HG02678 (cell line): ENCODE results near the gene APOA4.
A peak's percentile ranks its signal among the peaks of the same experiment; 100 is the strongest.

Source experiments
- ATAC-seq: cut with Tn5 transposase; IDR thresholded peaks from one replicate; pipeline ENCODE4 v1.9.1; 2021; ENCODE audit warnings: mild to moderate bottlenecking, moderate library complexity; ENCODE audit not compliant: unreplicated experiment

APOA4 gene

DNA sequence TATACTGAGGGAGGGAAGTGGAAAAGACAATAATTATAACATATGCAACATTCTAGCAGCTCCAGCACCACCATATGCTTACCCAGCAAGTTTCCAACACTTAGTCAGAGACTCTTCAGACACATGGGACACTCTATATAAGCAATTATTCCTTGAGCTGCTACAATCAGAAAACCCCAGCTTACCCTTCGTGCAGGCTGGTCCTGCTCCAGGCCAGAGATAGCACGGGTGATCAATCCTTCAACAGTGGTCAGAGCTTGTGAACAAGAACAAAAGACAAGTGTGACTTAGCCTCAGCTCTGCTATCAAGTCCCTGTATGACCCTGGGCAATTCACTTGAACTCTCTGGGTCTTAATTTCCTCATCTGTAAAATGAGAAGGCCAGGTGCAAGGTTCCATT lies 36.8 kb downstream of the APOA4 start:
- ATAC-seq = no peak

DNA sequence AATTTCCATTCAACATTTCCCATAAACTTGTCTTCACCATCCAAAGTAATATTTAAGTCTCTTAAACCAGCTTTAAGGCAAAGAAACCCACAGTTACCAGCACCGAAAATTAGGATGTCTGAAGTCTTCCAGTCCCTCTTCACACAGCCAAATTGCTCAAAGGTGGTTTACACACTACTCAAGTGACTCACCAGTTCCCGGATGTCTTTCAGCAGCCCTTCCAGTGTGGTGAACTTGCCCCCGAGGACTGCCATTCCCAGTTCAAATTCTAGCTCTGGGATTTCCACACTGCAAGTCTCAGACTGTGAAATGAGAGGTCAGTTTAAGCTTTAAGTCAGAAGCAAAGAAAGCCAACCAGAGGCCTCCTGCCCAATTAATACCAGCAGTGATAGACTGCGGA lies 40.4 kb downstream of the APOA4 start:
- no peak for ATAC-seq

DNA sequence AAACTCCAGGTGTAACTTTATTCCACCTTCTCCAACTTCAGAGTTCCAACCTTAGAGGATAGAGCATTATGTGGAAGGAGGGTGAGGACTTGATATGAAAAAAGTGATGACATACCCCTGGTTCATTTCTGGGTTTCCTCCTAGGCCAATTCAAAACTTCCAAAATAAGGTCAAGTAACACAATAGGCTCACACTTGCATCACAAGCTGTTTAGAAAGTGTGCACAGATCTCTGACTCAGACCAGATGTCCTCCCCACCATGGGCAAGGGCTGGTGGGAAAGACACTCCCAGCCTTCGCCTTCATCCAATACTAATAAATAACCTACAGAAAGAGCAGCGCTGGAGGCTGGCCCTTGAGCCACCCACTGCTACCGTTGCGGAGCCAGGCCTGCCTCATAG lies 44.5 kb downstream of the APOA4 start:
- ATAC-seq = no peak

DNA sequence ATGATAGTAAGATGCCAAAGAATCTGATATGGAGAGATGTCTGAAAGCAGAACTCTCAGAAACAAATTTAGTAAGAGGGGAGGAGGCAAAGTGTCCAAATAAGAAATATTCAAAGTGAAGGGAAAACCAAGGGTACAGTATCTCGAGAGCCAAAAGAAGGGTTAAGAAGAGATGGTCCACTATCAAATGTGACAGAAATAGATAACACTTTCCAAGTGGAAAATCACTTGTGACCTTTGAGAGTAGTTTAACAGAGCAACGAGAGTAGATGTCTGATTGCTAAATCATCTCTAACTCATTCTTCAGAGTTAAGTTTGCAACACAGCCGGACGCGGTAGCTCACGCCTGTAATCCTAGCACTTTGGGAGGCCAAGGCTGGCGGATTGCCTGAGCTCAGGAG lies 46.0 kb downstream of the APOA4 start:
- no peak for ATAC-seq

DNA sequence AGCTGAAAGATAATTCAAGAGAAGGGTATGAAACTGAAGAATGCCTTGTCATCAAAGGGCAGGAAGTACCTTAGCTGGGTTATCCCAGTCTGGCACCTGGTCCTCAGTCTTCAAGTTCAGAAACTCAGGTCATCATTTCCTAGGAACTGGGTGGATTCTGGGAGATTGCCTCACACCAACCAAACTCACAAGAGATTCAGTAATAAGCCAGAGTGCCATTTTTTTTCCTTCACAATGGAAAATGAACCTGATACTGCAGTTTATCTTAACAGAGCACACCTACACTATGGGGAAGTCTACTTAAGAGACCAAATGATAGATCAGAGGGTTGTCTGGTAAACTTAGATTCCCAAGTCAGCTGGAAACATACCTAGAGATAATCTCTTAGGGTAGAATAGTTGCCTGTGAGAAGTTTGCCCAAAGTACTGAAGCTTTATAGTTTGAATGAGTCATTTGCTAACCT lies 46.6 kb downstream of the APOA4 start:
- ATAC-seq = no peak

DNA sequence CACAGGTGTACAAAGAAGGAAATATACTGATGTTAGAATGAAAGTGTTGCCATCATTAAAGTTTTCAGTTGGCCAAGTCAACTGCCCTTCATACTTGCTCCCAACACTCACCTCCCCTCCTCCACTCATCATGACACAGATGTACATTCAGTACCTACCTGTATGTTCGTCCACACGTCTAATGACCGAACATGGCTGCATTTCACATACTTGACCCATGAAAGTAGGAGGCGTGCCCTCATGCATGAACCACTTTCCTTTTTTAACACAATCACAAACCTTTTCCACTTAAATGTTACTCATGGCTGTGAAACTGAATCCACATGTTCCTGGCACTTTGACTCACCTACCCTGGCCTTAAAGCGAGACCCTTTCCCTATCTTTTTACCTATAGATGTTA lies 47.1 kb downstream of the APOA4 start:
- no peak for ATAC-seq

DNA sequence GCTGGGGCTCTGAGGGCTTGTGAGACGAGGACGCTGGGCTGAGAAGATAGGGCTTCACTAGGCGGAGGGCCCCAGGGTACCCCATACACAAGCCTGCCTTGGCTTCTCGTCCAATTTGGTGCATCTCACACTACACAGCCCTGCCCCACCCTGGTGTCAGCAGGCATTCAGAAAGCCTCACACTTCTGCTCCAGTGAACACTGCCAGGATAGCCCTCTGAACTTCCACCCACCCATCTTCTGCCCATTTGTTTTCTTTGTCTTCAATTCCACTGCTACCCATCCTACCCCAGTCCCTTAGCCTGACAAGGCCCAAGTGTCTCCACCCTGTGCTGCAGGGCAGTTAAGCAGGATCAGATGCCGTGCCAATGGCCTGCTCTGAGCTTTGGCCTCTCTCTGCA lies 48.4 kb downstream of the APOA4 start:
- ATAC-seq = no peak

DNA sequence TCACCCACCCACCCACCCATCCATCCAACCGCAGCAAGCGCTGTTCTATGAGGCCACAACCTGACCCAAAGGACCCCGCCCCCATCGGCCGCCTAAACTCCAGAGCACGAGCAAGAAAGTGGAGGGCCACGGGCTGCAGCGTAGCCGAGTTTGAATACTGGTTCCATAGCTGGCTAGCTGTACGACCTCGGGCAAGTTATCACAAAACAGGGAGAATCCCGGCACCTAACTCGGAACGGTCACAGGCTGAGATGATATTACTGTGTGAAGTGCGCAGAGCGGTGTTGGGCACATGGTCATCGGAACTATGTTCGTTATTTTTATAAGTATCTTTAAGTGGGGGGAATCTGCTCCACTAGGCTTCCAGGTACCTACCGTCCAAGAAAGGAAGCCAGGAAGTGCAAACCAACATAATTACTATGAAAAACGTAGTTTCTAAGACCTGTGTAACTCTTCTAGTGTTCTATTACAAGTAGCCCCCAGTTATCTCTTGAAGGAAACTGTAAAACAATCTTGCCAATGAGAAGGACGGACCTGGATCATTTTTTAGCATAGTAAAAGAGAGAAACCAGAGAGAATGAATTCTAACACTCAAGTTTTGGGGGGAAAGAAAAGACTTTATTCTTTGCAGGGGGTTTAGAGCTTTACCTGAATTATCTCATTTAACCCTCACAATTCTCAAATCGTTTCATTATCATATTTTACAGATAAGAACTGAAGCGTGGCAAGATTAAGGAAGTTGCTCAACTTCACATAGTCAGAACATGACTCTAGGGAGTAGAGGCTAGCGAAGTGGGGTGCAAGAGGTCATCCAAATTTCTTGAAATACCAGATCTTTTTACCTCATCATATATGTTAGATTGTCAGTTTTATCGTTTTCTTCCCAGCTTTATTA lies 49.7 kb downstream of the APOA4 start:
- ATAC-seq = peak; percentile 37

DNA sequence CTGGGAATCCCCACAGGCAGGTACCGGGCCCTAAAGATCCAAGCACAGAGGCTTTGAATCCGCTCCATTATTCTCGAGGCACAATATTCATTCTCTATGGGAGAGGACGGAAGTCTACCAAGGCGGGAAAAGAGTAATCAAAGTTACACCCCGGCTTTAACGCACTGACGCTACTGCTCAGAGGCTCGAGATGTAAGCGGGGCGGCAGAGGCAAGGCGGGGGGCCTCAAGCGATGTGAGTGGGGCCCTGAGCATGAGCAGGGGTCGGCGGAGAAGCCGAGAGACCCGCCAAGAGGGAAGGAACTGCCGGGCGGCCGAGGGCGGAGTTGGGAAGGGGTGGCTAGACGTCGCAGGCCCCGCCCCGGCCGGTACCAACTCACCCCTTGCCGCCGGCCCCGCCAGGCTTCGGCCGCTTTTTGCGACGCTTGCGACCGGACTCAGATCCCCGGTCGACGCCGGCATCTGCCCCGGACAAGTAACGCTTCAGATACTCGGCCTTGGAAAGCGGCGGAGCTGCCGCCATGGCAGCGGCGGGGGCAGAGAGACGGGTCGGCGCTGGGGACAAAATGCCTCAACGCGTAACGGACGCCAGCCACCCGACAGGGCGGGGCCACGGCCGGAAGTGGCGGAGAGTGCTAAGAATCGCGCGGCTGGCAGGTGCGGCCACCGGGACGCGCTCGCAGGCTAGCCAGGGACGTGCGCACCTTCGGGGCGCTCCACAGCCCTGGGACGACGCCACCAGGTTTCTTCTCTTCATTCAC lies 50.5 kb downstream of the APOA4 start, which contains the start of gene BUD13:
Gene BUD13, minus strand, starts transcription at position 545 of the 760 bp plus-strand sequence. Its CDS starts 23 bp downstream, at position 522.
- ATAC-seq = peak; percentile 88

DNA sequence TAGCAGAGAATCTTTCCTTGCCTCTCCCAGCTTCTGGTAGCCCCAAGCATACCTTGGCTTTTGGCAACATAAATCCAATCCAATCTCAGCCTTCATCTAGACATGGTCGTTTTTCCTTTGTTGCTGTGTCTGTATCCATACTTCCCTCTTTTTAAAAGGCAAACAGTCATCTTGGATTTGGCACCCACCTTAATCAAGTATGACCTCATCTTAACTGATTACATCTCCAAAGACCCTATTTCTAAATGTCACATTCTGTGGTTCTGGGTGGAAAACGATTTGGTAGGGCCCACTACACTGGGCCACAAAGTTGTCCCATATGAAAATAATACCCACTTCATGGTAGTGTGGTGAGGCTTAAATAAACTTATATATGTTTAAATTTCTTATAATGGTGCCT lies 51.2 kb downstream of the APOA4 start:
- ATAC-seq = no peak
